Left colon (tissue), 2 donors: ENCODE results near the gene NCBP3. TPM values are rescaled to one million over a fixed set of nuclear protein-coding genes. Genes with fewer than 3 reads are reported as not detected.

Source experiments
- ATAC-seq: fragments of 200-7000 bp; cut with Tn5 transposase; one replicate; pipeline ENCODE4 v1.9.1; 2020; ENCODE audit warnings: mild to moderate bottlenecking, moderate library complexity
- DNase-seq, 2 donors: peaks; one replicate each; pipeline ENCODE4 v3.0.0-alpha.2; 2020
- intact Hi-C, 2 donors: fragments of 100-400 bp; cut with DNase I in 1 of 2; cut with micrococcal nuclease in 1 of 2; formaldehyde crosslinking; loops; one replicate each; pipeline versions ENCODE4 v1.11.2 to v1.14.0; 2022; cut with DNase I, micrococcal nuclease
- total RNA-seq, 2 donors: library from RNA; stranded (reverse); fragmentation: NEBNext Ultra II Directional; extraction: Animal tissue kit (Norgen Biotek cat#: 25700); gene quantifications; one replicate each; pipeline ENCODE4 v1.2.1, GENCODE V29; 2021
- donor health status: DM: no; HTN: no; CAD: no.
- donor health status: DM: yes; HTN: yes; CAD: no.

Gene NCBP3
- total RNA-seq, 2 donors from 2014 or later, result 35.9 to 42.5 TPM

DNA sequence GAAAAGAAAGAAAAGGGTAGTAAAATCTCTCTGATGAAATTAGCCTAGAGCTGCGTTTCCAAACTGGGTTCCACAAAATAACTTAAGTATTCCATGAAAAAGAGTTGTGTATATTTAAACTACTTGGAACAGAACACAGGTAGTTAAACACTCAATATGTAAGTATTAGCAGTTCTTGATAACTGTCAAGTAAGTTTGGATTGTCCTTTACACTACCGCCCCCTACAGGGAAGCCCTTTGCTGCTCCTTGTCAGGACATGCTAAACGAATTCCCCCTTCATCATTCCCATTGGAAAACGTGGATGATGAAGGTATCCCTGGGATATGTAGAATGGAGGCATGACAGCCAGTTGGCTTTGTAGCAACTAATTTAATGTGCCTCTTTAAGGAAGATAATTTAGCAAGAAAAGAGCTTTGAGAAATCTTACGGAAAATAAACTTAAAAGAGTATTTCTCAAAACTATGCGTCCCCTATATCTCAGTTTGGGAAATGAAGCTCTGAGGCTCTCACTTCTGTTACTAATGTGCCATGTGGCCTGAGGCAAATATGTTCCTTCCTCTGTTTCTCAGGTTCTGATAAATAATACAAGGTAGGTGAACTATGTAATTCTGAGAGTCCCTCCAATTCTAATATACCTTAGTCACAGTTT lies 18.8 kb downstream of the NCBP3 start:
- ATAC-seq (peak; percentile 54), DNase-seq (peak in 1 of 2 donors; percentile 70)
- intact Hi-C loops, result no loop called here

DNA sequence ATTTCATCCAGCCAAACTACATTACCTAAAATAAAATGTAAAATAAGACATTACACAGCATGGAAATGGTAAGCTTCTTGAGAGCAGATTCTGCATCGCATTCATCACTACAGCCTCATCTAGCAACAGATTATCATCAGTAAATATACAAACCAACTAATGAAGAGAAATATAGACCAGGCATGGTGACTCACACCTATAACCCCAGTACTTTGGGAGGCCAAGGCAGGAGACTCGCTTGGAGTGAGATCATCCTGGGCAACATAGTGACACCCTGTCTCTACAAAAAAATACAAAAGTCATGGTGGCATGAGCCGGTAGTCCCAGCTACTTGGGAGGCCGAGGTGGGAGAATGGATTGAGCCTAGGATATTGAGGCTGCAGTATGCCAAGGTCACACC lies 19.9 kb downstream of the NCBP3 start:
- no peak for DNase-seq
- no peak for ATAC-seq
- intact Hi-C loops, result no loop called here

DNA sequence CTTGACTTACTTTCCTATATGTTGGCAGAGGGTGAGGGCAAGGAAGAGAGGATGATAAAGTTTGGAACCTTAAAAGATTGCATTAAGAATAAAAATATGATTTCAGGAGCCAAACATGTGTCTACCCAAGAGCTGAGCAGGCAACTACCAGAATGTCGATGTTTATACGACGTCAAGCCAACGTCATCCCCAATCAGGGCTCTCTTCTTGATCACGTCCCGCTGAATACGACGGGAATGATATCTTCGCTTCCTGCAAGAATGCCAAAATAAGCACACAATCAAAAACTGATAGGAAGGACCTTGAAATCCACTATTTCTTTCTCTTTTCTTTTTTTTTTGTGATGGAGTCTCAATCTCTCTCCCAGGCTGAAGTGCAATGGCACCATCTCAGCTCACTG lies 24.9 kb downstream of the NCBP3 start:
- DNase-seq, result no peak
- no peak for ATAC-seq
- intact Hi-C loops, result no loop called here

DNA sequence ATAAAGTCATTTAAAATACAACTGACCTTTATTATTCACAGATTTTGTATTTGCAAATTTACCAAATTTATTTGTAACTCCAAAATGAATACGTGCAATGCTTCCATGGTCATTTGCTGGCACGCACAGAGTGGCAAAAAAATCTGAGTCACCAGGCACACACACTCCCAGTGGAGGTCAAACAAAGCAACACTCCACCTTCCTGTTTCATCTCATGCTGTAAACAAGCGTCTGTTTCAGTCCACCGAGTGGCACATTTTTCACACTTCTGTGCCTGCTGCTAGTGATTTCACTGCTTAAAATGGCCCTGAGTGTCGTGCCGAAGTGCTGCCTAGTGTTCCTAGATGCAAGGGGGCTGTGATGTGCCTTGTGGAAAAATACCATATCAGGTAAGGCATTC lies 27.3 kb downstream of the NCBP3 start:
- intact Hi-C loops, result no loop called here
- DNase-seq, result no peak
- no peak for ATAC-seq

DNA sequence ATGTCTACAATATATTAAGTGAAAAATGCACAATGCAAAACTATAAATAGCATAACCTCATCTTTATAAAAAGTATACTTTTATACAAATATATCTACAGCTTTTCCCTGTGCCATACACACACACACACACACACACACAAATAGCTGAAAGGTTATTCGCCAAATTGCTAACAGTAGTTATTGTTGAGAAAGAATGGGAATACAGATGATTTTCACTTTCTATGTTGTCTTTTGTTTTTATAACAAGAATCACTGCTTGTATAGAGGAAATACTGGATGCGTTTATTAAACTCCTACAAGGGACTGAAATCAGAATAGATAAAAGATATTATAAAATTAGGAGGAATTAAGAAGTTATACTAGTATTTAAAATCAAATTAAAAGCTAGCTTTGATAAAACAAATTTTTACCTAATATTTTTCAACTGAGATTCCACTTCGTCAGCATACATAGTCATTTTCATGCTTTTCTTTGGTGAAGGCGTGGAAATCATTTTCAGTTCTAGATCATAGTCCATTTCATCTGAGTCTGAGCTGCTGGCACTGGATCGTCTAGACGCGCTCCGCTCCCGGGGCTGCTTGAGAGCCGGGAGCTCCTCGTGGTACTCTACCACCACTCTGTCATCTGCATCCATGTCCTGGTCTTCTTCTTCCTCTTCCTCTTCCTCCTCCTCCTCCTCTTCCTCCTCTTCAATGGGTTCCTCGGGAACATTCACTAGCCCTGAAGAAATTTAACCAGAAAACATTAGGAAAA lies 28.0 kb downstream of the NCBP3 start:
- DNase-seq (no peak), ATAC-seq (no peak)
- intact Hi-C loops, result no loop called here

DNA sequence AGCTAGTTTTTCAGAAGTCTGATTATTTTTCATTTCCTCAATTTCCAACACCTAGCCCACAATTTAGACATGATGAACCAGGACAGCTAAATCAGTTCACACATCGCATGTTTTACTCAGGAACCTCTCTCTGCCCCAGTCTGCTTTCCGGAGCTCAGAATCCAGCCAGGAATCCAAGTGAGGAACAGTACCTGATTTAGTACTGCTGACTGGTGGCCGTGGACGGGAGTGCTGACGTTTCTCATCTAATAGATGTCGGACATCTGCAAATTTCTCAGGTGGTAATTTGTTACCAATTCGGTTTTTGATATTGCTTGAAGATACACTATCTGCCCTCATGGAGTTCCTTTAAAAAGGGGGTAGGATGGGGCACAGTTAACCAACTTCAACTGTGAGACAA lies 30.1 kb downstream of the NCBP3 start:
- DNase-seq, result no peak
- intact Hi-C loops, result no loop called here
- ATAC-seq, result no peak

DNA sequence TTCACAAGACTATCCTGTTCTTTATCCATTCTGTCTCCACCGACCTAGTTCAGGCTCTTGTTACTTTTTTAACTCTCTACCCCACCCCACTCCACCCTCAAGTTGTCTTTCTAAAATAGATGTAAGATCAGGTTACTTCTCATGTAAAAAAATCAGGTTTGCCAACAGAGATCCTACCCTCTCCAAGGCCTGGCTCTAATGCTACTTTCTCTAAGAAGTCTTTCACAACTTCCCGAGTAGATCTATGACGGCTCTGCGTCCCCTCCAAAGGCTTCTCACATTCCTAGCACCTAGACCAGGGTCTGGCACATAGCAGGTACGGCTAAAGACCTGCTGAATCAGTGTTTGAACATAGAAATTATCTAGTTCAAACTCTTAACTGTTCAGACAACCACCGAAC lies 30.9 kb downstream of the NCBP3 start:
- DNase-seq (no peak), ATAC-seq (no peak)
- intact Hi-C loops, result no loop called here

DNA sequence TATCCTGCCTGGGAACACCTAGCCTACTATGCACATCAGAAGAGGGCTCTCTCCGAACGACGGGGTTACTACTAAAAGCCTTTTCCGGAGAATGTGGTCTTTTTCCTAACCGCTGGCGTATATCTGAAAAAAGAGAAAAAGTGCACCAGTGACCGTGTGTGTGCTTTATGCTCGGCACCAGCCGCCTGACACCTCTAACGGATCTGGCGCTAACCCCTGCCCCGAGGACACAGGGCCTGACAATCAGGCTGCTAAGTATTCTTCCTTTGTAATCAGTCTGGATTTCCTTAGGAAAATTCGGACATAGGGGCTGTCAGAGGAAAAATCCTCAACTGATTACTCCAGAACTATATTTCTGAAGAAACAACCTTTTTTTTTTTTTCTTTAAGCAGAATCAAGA lies 31.7 kb downstream of the NCBP3 start:
- intact Hi-C loops, result no loop called here
- DNase-seq, result no peak
- no peak for ATAC-seq

DNA sequence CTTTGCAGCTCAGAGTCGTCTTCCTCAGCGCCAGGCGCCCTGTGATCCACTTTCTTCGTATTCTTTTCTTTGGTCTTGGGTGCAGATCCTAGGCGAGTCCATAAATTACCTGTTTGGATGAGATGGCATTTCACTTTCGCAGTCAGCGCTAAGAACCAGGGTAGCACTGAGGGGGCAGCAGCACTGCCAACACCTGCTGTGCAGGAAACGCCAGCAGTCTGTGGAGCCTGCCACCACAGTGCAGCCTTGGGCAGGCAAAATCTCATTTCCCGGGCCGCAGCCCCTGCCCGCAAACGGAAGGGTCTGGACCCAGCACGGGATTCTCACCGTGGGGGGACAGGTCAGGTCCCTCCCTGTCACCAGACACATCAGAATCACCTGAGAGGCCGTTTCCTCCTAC lies 32.9 kb downstream of the NCBP3 start:
- ATAC-seq (no peak), DNase-seq (no peak)

DNA sequence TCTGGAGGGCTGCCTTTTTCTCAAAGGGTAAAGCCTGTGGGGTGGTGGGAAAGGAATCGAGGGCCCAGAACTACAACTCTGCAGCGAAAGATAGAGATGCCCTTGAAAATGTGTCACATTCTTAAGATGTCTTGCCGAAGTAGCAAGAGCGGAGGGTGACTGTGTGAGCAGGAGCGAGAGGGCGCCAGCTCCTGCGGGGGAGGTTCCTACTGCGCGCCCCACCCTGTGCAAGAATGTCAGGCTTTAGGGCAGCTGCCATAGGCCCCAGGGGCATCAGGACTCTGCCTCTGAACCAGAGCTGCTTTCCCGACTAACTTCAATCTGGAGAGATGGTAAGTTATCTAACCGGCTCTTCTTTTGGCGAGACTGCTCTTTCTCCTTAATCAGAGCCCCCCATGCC lies 33.3 kb downstream of the NCBP3 start:
- DNase-seq (no peak), ATAC-seq (no peak)
- intact Hi-C loops, result no loop called here

More for the DNA sequence above, 32.9 kb downstream of the NCBP3 start:
- intact Hi-C loops, result no loop called here

DNA sequence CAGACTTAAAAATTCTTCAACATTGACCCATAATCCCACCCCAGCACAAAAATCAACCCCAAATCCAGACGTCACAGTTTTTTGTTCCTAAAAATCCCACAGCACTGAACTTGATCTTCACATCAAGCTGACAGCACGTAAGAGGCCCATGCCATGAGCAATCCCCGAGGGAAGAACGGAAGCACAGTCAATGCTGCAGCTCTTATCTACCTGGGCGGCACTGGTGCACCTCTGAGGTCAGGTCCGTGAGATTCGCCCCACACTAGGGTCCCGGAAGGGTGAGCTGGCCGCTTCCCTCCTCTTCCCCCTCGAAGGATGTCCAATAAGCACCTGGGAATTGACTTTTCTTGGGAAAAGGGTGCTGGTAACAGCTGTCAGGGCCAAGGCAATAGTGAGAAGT lies 33.8 kb downstream of the NCBP3 start:
- intact Hi-C loops, result no loop called here
- DNase-seq (no peak), ATAC-seq (no peak)

DNA sequence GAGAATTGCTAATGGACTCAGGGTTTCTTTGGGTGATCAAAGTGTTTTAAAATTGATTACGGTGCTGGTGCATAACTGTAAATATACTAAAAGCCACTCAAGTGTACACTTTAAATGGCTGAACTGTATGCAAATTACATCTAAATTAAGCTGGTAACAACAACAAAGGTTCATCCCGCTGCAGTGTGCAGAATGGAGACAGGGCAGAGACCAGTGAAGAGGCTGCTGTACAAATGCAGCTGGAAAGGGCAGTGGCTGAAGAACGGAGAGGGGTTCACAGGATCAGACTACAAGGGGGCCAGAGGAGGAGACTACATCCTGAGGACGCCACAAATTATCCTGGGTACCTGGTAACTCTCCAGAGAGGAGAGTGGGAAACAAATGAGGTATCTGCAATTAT lies 36.0 kb downstream of the NCBP3 start:
- no peak for DNase-seq
- intact Hi-C loops, result no loop called here
- ATAC-seq, result no peak

DNA sequence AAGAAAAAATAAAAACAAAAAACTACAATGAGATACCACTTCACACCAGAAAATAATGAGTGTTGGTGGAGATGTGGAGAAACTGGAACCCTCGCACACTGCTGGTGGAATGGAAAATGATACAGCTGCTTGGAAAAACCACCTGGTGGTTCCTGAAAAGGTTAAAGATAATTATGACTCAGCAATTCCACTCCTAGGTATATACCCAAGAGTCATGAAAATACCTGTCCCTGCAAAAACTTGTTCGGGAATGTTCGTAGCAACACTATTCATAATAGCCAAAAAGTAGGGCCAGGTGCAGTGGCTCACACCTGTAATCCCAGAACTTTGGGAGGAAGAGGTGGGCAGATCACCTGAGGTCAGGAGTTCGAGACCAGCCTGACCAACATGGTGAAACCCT lies 36.9 kb downstream of the NCBP3 start:
- no peak for ATAC-seq
- no peak for DNase-seq
- intact Hi-C loops, result no loop called here

DNA sequence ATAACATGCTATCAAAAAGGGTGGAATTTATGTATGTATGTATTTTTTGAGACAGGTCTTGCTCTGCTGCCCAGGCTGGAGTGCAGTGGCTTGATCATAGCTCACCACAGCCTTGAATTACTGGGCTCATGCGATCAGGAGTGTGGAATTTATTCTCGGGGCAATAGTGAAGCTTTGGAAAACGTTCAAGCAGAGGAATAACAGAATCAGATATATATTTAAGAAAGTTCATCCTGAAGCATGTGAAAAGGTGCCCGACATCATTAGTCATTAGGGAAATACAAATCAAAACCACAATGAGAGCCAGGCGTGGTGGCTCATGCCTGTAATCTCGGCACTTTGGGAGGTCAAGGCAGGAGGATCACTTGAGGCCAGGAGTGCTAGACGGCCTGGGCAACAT lies 37.3 kb downstream of the NCBP3 start:
- ATAC-seq (no peak), DNase-seq (no peak)
- intact Hi-C loops, result no loop called here

DNA sequence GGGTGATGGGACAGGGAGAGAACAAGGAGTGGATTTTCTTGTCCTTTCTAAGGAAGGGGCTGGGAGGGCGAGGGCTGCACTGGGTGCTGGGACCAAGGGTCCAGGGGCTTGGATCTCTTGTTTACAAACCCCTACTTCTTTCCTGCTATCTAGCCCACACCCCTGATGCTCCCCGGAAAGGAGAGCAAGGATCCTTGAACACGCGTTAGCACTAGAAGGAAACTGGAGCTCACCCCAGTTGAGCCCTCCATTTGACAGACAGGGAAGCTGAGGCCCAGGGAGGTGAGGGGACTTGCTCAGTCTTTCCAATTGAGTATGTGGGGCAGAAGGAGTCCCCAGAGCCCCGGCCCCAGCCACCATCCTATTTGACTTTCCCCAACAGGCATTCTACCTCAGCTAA lies 40.5 kb downstream of the NCBP3 start:
- no peak for ATAC-seq
- intact Hi-C loops, result no loop called here
- DNase-seq, result no peak

DNA sequence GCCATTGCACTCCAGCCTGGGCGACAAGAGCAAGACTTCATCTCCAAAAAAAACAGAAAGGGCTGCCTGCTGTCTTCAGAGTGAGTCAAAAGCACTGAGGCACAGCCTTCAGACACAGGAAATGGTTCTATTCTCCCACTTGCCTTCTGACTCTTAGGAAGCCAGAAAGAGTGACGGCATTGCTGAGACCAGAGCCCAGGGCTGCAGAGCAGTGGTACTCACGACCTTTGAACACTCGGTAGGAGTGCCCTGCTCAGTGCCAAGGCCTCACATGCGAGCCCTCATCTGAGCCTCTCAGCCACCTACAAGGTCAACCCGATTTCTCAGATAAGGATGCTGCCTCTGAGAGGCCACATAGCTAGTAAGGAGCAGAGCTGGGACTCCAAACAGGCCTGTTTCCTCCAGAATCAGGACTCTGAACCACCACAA lies 41.5 kb downstream of the NCBP3 start:
- intact Hi-C loops, result no loop called here
- DNase-seq (no peak), ATAC-seq (peak; percentile 57)

DNA sequence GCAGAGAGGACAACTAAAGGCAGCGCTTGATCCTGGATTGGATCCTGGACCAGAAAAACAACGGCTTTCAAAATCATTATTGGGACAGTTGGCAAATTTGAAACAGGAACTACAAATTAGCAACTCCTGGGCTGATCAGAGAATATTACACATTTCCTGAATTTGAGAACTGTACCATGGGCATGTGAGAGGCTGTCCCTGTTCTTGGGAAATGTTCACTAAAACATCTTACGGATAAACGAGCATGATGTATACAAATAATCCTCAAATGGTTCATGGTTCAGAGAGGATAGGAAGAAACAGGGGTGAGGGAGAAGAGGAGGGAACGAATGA lies 42.8 kb downstream of the NCBP3 start:
- intact Hi-C loops, result no loop called here
- ATAC-seq (no peak), DNase-seq (no peak)

DNA sequence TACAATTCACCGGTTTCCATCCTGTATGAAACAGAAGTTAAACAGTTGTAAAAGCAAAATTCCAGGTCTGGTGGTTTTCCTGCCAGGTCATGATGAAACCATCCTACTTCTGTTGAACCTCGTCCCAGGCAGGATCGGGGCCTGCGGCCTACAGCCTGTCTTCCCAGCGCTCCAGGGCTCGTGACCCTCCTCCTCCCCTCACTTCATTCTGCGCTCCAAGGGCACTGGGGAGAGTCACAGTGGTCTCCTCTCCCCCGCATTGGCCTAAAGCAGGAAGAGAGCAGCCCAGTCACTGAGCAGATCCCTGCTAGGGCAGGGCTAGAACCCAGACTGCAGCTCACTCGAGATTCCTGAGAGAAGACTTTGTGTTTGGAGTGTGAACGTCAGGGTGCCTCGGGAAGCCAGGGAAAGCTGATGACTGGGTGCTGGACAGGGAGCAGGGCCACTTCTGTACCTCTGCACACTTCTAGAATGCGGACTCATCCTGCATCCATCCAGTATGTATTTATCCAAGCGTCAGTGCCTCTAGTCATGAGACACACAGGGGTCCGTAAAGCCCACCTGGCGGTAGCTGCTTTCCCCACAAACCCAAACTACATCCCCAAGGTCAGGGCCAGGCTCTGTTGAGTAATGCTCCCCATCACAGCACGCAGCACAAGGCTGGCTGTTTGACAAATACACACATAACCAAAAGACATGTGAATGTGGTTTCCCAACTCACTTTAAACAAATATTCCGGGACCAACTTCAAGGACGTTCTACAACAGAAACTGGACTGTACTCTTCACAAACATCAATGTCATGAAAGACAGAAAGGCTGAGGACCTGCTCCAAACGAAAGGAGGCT lies 43.4 kb downstream of the NCBP3 start:
- no peak for DNase-seq
- no peak for ATAC-seq
- intact Hi-C loops, result no loop called here

DNA sequence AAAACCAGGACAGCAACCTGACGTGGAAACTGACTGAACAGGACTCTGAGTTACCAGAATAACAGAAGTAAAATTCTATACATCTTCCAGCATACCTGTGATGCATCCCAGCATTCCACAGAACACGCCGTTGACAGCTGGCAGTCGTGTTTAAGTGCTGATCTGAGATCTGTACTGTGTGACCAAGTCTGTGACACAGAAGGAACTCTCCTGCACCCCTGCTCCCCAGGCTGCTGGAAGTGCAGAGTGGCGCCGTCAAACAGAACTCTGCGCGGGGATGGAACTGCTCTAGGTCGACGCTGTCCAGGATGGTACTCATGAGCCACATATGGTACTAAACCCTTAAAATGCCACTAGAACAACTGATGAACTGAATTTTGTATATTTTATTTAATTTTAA lies 44.3 kb downstream of the NCBP3 start:
- intact Hi-C loops, result no loop called here
- ATAC-seq, result no peak
- DNase-seq, result no peak

DNA sequence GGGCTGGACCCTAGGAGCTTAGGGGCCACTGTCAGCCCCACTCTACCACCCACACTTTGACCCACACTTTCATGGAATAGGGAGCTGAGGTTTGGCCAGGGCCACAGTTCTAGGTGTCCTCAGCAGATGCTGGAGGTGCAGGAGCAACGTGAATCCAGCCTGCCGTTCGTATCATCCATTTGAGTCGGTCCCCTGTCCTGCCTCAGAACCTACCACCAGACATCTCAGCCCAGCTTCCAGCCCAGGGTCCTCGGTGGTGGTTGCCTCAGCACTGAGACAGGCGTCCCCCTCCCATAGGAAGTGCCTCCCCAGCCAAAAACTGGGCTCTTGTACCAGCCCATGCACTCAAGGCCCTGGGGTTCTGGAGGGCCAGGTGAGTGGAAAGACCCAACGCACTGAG lies 44.7 kb downstream of the NCBP3 start:
- intact Hi-C loops, result no loop called here
- ATAC-seq (no peak), DNase-seq (no peak)
